GOT3 (cell line): ENCODE results near the gene STK11.

Source experiments
- DNase-seq: peaks from one replicate; lab custom pipeline; 2025; ENCODE audit warnings: mixed read lengths; lab: John Stamatoyannopoulos, UW

The STK11 gene

DNA sequence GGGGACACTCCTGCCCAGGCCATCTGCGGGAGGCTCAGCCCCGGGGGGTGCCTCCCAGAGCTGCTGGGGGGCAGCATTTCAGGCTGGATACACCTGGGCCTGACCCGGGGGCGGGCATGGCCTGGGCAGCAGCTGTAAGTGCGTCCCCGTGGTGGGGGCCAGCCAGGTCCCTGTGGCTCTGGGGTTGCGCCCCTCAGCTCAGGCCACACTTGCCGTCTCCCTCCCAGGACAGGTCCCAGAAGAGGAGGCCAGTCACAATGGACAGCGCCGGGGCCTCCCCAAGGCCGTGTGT is 20.6 kb downstream of the STK11 start:
- DNase-seq = no peak

DNA sequence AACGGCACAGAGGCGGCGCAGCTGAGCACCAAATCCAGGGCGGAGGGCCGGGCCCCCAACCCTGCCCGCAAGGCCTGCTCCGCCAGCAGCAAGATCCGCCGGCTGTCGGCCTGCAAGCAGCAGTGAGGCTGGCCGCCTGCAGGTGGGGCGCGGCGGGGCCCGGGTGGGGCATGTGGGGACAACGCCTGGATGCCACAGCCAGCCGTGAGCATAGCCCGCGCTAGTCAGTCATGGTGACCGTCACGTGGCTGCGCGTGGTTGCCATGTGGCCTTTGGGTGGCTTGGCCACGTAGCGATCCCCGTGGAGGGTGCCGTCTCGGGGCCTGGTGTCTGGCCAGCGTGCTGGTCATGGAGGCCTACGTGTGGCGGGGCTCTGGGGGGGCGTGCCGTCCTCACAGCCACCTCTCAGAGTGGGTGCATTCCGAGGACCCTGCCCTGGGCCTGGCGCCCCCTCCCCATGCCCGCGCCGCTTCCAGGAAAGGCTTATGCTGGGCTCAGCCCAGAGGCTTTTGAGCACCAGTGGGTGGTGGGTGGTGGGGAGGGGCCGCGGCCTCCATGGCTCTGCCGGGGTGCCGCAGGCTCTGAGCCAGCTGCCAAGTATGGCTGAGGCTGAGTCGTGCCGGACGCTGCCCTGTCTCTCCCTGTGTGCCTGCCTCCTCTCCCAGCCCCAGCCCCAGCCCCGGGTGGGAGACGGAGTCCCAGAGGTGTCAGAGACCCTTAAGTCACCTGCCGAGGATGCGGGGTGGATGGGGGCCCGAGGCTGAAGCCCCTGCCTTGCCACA is 21.1 kb downstream of the STK11 start:
- no peak for DNase-seq

DNA sequence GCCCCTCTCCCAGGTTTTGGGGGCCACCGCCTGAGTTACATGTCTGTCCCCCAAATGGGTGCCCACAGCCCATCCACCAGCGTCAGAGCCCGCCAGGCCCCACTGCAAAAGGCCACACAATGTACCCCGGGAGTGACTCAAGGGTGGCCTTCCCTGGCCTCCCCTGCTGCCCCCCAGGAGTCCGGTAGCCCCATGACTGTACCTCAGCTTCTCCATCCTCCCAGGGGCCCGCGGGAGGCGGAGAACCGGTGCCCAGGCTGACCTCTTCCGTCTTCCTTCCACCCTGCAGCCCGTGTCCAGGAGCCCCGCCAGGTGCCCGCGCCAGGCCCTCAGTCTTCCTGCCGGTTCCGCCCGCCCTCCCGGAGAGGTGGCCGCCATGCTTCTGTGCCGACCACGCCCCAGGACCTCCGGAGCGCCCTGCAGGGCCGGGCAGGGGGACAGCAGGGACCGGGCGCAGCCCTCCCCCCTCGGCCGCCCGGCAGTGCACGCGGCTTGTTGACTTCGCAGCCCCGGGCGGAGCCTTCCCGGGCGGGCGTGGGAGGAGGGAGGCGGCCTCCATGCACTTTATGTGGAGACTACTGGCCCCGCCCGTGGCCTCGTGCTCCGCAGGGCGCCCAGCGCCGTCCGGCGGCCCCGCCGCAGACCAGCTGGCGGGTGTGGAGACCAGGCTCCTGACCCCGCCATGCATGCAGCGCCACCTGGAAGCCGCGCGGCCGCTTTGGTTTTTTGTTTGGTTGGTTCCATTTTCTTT is 21.9 kb downstream of the STK11 start:
- no peak for DNase-seq

DNA sequence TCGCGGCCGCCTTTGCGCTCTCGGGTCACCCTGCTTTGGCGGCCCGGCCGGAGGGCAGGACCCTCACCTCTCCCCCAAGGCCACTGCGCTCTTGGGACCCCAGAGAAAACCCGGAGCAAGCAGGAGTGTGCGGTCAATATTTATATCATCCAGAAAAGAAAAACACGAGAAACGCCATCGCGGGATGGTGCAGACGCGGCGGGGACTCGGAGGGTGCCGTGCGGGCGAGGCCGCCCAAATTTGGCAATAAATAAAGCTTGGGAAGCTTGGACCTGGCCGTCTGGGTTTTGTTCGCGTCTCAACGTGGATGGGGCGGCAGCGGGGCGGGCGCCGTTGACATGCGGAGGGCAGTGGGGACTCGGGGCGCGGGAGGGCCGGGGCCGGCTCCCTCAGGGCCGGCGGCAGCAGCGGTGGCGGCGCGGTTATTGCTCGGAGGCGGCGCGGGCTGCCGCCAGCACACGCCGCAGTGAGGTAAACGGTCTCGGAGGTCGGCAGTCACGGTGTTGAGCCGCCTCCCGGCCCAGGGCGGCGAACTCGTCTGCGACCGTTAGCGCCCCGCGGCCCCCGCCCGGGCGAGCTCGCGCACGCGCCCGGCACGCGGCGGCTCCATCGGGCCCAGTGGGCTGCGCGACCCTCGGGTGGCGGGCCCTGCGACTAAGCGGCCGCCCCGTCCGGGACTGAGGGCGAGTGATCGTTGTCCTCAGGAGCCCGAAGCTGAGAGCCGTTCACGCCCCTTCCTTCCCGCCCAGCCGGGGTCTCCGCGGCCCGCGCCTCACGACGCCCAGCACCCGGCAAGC is 22.8 kb downstream of the STK11 start:
- DNase-seq = no peak

DNA sequence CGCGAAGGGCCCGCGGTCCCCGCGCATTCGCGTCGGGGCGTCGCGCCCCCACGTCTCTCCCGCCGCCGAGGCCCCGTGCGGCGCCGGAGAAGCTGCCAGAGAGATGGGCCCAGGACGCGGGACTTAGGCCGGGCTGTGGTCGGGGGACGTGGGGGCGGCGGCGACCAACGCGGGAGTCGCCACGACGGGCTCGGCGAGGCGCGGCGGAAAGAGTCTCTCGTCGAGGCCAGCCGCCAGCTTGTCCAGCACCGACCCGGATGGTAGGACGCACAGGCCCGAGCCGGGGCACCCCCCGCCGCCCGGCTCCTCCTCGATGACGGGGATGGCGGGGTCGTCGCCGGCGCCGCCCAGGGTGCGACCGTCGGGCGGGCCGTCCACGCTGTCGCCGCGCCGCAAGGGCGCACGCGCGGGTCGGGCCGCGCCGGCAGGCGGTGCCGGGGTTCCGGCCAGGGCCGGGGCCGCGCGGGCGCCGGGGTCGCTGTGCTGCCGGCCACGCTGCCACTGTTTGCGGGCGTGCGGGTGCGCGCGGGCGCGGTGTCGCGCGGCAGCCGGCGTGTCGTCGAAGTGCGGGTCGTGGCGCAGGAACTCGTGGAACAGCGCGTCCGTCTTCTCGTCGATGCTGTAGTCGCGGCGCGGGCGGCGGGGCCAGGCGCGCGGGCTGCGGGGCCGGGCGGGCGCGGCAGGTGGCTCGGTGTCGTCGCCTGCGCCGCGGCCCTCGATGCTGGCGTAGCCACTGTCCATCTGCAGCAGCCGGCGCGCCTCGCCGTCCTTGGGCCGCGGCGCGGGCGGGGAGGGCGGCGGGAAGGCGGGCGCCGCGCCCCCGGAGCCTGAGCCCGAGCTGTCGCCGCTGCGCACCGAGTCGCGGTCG is 23.7 kb downstream of the STK11 start:
- no peak for DNase-seq

DNA sequence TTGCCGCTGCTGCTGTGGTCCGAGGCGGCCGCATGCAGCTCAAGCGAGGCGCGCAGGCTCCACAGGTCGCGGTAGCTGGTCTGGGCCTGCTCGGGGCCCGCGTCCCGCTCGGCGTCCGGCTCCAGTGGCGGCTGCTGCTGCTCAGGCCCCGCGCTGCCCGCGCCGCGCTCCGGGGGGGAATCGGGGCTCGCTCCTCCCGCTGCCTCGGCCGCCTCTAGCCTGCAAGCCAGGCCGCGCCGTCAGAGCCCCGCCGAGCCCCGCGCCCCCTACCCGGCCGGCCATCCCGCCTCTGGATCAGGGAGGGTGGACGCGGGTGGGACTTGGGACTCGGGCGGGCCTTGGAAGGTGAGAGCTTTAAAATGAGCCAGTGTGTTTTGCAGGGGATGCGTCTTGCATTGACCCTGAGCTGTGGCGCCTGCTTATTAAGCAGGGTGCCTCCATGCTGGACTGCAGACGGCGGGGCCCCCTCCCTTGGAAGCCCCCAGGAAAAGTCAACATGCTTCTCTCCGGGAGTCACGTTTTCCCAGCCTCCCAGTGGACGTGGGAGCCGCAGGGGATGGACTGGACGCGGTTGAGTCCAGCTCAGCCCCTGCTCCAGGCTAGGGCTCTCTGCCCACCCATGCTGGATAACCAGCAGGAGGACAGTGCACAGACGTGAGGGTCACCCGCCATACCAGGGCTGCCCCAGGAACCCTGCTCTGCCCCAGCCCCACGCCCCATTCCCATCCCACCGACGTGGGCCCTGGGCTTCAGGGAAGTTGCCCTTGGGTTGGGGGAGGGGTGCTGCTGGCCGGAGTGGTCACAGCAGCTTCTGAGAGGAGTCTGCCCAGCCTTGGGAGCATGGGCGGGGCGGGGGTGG is 24.6 kb downstream of the STK11 start:
- no peak for DNase-seq

DNA sequence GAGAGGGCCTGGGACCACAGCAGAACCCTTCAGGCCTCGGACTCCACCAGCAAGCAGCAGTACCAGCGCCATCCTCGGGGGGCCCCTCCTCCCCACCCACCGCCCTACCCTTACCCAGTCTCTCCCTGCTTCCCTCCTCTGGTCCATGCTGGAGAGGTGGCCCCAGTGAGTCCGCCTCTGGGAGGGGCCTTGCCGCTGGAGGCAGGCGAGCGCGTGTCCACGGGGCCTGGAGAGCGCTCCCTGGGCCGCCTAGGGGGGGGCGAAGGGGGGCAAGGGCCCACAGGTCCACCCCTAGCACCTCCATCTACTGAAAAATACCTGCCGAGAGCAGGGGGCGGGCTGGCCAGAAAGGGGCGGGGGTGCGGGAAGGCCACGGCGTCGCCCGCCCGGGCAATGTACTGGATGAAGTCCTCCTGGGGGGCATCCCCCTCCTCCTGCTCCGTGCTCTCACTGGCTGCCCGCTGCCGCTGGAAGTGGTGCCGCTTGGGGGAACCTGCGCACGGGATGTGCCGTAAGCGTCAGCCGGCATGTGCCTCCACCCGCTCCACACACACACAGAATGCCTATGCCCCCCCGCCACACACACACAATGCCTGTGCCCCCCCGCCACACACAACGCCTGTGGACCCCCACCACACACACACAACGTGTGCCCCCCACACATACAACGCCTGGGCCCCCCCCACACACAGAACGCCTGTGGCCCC is 25.4 kb downstream of the STK11 start:
- DNase-seq = no peak

DNA sequence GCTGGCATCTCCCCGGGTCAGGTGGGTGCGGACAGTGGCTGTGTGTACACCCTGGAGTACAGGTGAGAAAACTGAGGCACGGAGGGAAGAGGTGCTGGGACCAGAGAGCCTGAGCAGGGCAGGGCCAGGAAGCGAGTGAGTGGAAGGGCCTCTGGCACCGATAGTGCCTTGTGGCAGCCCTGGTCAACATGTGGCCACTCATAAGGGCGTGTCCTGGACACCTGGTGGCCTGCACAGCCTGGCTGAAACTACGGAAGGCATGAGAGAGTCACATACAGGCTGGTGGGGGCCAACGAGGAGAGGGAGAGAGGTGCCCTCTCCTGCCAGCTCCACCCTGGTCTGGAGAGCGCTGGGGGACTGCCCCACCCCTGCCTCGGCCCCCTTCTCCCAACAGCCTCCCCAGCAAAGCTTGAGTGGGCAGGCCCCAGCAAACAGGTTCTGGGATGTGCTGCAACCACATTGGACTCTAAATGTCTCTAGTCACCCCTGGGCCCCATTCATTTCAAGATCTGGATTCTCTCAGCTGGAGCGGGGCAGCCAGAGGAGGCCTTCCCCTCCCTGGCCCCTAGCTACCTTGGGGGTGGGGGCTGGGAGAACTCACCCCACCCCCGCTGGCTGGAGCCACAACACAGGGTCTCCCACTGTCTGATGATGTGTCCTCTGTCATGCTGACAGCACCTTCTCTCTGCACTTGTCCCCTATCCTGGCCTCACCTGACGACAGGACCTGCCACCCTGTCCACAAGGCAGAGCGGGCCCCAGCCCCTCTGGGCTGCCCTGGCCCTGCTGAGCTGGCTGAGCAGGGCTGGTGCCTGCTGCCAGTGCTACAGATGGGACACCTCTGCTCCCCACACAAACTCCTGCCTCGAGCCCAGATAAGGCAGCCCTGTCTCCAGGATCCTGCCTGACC is 26.4 kb downstream of the STK11 start:
- DNase-seq = no peak

DNA sequence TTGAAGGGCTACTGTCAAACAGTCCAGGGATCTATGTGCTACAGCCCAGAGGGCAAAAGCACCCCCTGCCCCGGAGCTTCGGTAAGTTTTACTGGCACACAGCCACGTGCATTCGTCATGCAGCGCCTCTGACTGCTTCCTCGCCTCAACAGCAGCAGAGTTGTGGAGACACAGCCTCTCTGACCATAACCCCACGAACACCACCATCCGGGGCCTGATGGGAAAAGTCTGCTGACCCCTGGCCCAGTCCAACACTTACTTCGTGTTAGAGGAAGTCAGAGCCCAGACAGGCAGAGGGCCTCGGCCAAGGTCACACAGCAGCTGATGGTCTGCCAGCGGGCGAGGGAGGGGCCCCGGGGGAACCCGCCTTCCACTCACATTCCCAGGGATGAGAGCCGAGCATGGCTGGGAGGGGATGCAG is 27.1 kb downstream of the STK11 start:
- no peak for DNase-seq

DNA sequence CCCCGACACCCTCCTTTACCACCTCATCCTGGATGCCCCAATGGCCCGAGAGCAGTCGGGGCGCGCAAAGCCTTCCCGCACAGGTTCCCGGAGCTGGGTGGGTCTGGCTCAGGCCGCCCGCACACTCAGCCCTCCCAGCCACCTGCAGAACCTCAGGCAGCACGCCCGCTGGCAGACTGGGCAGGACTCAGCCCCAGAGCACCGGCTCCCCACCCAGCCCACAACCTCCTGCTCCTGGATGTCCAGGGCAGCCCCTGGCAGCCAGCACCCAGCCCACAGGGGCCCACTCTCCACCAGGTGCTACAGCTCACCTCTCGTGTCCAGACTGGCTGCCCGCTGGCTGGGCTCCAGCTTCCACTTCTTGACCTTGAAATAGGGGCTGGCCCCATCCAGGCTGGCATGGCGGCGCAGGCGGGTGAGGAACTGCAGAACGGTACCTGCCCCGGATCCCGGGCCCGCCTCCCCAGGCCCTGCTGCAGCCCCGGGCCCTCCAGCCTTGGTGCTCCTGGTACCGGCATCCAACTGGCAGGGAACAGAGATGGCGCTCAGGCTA is 27.6 kb downstream of the STK11 start:
- DNase-seq = no peak

DNA sequence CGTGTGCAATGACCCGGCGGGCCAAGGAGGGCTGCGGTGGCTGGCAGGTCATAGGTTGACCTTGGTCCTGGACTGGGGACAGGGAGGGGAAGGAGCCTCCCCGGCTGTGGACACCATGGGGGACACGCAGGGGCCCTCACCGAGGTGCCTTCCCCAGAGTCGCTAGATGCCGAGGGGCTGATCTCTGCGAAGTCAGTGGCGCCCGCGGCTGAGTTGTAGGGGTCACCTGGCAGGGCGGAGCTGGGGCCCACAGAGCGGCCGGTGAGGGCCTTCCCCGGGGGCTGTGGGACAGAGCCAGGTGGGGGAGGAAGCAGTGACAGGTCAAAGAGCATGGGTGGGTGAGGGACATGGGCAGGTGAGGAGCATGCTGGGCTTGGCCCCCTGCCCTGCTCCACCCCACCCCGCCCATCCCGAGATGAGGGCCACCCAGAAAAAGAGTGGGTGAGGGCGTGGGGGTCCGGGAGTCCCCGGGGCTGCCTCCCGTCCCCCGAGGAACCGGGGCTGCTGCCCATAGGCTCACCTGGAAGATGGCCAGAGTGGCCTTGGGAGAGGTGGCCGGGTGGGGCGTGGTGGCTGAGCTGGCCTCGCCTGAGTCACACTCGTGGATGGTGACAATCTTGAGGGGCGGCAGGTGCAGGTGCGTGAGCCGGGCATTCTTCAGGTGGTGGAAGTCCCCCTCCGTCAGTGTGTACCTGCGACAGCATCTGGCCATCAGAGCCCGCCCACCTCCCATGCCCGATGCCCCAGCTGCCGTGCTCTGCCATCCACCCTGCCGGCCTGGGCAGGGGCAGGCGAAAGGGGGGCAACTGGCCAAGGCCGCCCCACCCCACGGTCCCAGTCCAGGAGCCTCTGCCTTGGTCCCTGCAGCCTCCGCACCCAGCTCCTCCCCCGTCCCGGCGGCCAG is 28.7 kb downstream of the STK11 start:
- DNase-seq = no peak

DNA sequence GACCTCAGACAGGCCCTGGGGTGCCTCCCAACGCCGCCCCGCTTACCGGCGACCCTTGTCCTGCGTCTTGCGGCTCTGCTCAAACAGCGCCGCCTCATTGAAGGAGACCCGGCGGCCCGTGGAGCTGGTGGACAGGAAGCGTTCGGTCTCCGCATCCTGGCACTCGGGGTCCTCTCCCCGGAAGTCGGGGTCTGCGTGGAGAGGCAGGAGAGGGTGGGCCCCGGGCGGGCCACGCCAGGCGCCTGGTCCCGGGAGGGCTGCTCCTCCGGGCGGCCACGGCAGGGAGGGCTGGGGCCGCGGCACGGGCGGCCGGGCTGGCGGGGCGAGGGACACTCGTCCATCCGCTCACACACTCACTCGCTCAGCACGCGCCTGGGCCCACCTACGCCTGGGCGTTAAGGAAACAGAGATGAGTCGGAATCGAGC is 29.4 kb downstream of the STK11 start:
- no peak for DNase-seq

DNA sequence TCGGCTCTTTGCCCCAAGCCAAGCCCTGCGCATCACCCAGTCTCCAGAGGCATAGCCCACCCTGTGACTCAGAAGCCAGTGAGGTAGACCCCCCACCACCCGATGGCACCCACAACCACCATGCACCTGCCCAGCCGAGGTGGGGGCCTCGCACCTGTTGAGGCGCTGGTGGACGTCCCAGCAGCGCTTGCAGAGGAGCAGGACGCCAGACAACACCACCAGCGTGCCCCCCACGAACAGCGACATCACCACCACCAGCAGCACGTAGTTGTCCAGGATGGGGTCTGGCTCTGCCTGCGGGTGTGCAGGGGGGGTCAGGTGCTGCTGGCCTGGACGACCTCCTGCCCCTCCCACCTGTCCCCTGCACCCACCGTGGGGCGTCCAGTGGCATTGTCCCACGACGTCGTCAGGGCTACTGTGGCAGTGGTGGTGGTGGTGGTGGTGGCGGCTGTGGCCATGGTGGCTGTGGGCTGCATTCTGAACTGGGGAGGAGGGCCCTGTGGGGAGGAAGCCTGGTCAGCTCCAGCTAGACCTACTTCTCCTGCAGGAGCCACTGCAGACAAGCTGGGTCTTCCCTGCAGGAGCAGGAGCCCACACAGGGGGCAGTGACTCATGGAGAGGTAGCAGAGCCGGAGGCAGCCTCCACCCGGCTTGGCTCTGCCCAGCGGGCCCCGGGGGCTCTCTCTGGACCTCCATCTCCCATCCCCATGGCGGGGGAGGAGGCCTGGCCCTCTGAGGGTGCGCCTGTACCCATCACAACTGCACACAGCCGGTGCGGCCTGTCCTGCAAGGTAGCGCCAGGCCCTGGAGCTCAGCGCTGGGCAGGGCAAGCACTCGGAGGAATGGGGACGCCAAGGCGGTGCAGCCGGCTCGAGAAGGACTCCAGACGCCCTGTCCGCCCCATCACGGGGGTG is 30.3 kb downstream of the STK11 start:
- DNase-seq = no peak

DNA sequence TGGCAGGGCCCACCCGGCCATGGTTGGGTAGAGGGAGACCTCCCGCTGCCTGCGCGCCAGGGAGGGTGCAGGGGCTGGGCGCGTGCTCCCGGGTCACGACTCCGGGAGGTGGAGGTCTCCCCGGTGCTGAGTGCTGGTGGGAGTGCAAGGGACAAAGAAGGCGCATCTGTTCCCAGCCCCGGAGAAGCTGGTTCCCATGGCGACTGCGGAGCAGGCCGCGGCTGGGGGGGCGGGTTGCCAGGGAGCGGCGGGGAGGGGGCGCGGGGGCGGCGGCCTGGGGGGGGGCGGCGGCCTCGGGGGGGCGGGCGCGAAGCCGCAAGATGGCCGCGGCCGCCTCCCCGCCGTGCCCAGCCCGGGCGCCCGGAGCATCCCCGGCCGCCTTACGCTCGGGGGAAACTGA is 31.0 kb downstream of the STK11 start:
- DNase-seq = no peak

DNA sequence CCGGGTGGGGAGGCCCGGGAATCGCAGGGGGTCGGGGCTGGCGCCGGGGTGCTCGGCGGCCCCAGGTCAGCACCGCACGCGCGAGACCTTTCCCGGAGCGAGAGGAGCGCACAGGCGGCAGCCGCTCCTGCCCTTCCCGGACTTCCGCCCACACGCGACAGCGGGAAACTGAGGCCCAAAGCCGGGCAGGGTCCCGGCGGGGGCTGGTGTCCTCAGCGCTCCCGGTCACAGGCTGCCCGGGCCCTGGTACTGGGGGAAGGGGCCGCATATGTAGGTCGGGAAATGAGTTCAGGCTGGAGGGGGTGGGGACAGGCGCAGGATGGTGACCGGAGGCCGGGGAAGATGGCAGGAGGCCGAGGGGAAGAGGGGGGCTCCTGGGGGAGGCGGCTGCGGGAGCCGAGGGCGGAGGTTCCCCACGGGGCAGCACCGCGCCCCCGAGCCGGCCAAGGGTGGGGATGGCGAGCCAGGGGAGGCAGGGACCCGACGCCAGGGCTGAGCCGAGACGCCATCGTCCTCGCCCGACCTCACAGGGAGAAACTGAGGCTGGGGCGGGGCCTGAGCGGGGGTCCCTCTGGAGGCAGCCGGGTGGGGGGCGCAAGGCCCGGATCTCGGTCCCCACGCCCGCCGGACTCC is 31.6 kb downstream of the STK11 start:
- no peak for DNase-seq

DNA sequence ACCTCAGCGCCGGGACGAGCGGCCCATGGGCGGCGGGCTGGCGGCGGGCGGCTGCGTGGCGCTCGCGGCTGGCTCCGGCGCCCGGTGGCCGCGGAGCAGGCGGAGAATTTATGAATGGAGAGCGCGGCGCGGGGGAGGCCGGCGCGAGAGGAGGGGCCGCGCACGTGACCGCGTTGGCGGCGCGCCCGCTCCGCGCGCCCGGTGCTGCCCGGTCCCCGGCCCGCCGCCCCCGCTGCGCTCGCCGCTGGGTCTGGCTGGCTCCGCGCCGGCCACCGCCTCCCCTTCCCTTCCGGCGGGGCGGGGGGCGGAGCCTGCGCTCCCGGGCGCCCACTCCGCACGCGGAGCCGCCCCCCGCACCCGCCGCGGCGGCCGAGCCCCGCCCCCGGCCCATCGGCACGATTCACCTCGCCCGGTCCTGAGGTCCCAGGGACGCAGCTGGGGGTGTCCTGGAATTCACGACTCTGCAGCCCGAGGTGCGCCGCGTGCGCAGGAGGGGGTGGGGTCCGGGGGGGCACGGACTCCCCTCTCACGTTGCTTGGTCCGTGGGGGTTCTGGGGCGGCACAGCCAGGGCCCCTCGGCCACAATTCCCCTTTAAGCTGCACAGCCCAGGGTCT is 32.3 kb downstream of the STK11 start, which contains the start of gene CBARP:
Gene CBARP, minus strand, starts transcription at position 252 of the 615 bp plus-strand sequence. CDS start 1,905 bp downstream, outside the sequence.
- DNase-seq = no peak
